Neural progenitor cell (in vitro differentiated cells): Measurements from ENCODE around the gene PIP5K1B. TPM values are rescaled to one million over a fixed set of nuclear protein-coding genes. Genes with fewer than 3 reads are reported as not detected.
A peak's percentile ranks its signal among the peaks of the same experiment; 100 is the strongest.

Experiments used
- DNase-seq: peaks from one replicate; pipeline ENCODE4 v3.0.0-alpha.2; 2016; ENCODE audit warnings: low spot score
- H2AFZ ChIP-seq: fragments of 200-600 bp; sonication (generic); replicated peaks from 2 replicates; pipeline ENCODE4 v1.6.1; 2016; ENCODE audit warnings: antibody characterized with exemption
- H3F3A ChIP-seq: fragments of 200-600 bp; sonication (generic); 2 replicates; pipeline ENCODE4 v1.6.1; 2016; ENCODE audit warnings: antibody characterized with exemption, low read depth
- H3K27ac ChIP-seq: fragments of 200-600 bp; sonication (generic); 2 replicates; pipeline ENCODE4 v1.5.1; 2016; ENCODE audit warnings: mild to moderate bottlenecking
- H3K27me3 ChIP-seq: fragments of 200-600 bp; sonication (generic); 2 replicates; pipeline ENCODE4 v1.6.1; 2016; ENCODE audit warnings: mild to moderate bottlenecking, moderate library complexity
- H3K36me3 ChIP-seq: fragments of 200-600 bp; sonication (generic); 2 replicates; pipeline ENCODE4 v1.5.1; 2016
- H3K4me1 ChIP-seq: fragments of 200-600 bp; sonication (generic); 2 replicates; pipeline ENCODE4 v1.6.1; 2016; ENCODE audit warnings: mixed run types
- H3K4me2 ChIP-seq: fragments of 200-600 bp; sonication (generic); 2 replicates; pipeline ENCODE4 v1.6.1; 2016
- H3K4me3 ChIP-seq: fragments of 200-600 bp; sonication (generic); 2 replicates; pipeline ENCODE4 v1.5.1; 2016
- H3K79me2 ChIP-seq: fragments of 200-600 bp; sonication (generic); 2 replicates; pipeline ENCODE4 v1.6.1; 2016; ENCODE audit warnings: low read depth
- H3K9ac ChIP-seq: fragments of 200-600 bp; sonication (generic); 2 replicates; pipeline ENCODE4 v1.6.1; 2016
- H3K9me3 ChIP-seq: fragments of 200-600 bp; sonication (generic); 2 replicates; pipeline ENCODE4 v1.5.1; 2016; ENCODE audit warnings: low read depth
- H4K20me1 ChIP-seq: fragments of 200-600 bp; sonication (generic); 2 replicates; pipeline ENCODE4 v1.6.1; 2016; ENCODE audit warnings: low read depth
- H3K27ac Mint-ChIP-seq: 3 replicates; pipeline ENCODE4 v1.8.0; 2021; ENCODE audit warnings: mixed read lengths
- H3K27me3 Mint-ChIP-seq: 2 replicates; pipeline ENCODE4 v1.8.0; 2022; ENCODE audit warnings: low read depth, mild to moderate bottlenecking, inconsistent platforms, moderate library complexity, mixed read lengths; ENCODE audit not compliant: insufficient read depth
- H3K36me3 Mint-ChIP-seq: 3 replicates; pipeline ENCODE4 v1.8.0; 2021; ENCODE audit warnings: mixed read lengths
- H3K4me1 Mint-ChIP-seq: 3 replicates; pipeline ENCODE4 v1.8.0; 2021; ENCODE audit warnings: mixed read lengths
- H3K4me3 Mint-ChIP-seq: 3 replicates; pipeline ENCODE4 v1.8.0; 2021; ENCODE audit warnings: mild to moderate bottlenecking, moderate library complexity, mixed read lengths
- H3K9me3 Mint-ChIP-seq: 3 replicates; pipeline ENCODE4 v1.8.0; 2020; ENCODE audit warnings: mixed read lengths
- CTCF ChIP-seq: fragments of 200-600 bp; sonication (generic); IDR thresholded peaks from 2 replicates; pipeline ENCODE4 v1.5.1; 2017; ENCODE audit warnings: antibody characterized with exemption, mild to moderate bottlenecking
- EZH2 ChIP-seq: fragments of 200-600 bp; sonication (generic); IDR thresholded peaks from 2 replicates; pipeline ENCODE4 v1.6.1; 2017; ENCODE audit warnings: antibody characterized with exemption, mild to moderate bottlenecking, moderate library complexity
- EZH2phosphoT487 ChIP-seq: fragments of 200-600 bp; sonication (generic); IDR thresholded peaks from 2 replicates; pipeline ENCODE4 v1.6.1; 2017; ENCODE audit warnings: antibody characterized with exemption
- total RNA-seq: library from RNA; depleted of rRNA; stranded (reverse); fragments of >200 nt; gene quantifications from 2 replicates; pipeline ENCODE4 v1.2.3, GENCODE V29; 2015; ENCODE audit warnings: low replicate concordance

Gene PIP5K1B
- total RNA-seq, 1 donor from 2014 or later = 3.2 TPM

- Histone ChIP-seq H3K4me3 (no peak overlapping the region), H3F3A (no peaks in the 10 kb centered on the region), H4K20me1 (no peaks in the 10 kb centered on the region), H3K9ac (no peak overlapping the region), H3K4me1 (peaks cover 12% of the 10 kb centered on the region), H3K36me3 (no peaks in the 10 kb centered on the region), H3K79me2 (no peaks in the 10 kb centered on the region), H3K9me3 (no peaks in the 10 kb centered on the region), H3K4me2 (no peak overlapping the region), H2AFZ (peak overlapping the region; percentile 87), H3K27me3 (no peaks in the 10 kb centered on the region), H3K27ac (no peak overlapping the region)
- Mint-ChIP-seq H3K36me3 (peaks cover 14% of the 10 kb centered on the region), H3K9me3 (peaks cover 14% of the 10 kb centered on the region), H3K4me1 (peaks cover 14% of the 10 kb centered on the region), H3K4me3 (no peak overlapping the region), H3K27me3 (no peaks in the 10 kb centered on the region), H3K27ac (peak overlapping the region; percentile 46)
- TF ChIP-seq EZH2 = no peak
- no peak for TF ChIP-seq CTCF
- TF ChIP-seq EZH2phosphoT487 = no peak
- no peak for DNase-seq
Observed at GRCh38 chr9:68979538-68980314, 274.7 kb downstream of the PIP5K1B start.

DNA sequence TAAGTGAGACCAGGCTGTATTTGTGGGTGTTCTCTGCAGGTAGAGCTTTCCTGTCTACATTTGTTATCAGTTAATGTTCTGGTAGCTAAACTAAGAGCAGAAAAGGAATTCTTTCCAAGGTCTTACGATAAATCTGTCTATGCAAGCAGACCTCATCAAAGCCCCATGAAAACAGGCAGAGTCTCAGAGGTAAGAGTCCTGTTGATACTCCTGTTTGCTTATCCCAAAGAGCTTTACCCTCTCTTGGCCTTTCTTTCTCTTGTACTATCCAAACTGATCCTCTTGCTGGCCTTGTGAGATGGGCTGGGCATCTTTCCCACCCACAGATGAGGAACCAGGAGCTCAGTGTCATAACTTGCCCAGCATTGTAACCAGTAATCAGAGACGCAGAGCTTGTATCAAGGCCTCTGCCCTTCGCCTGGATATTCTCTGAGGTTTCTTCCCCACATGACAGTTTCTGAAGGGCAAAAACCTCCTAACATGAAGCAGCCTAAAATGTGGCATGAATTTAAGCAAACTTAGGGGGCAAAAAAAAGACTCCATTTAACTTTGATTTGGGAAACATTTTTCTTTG lies 275.4 kb downstream of the PIP5K1B start:
- H3K27me3 Mint-ChIP-seq = no peaks in the 10 kb centered on the region
- H3K27ac Mint-ChIP-seq = no peak overlapping the region
- H3K4me3 Mint-ChIP-seq = no peak overlapping the region
- H3F3A ChIP-seq = no peaks in the 10 kb centered on the region
- peaks cover 14% of the 10 kb centered on the region for H3K9me3 Mint-ChIP-seq
- H3K36me3 ChIP-seq = no peaks in the 10 kb centered on the region
- H3K4me3 ChIP-seq = no peak overlapping the region
- no peaks in the 10 kb centered on the region for H3K27me3 ChIP-seq
- no peak overlapping the region for H3K9ac ChIP-seq
- no peak overlapping the region for H3K27ac ChIP-seq
- DNase-seq = no peak
- no peaks in the 10 kb centered on the region for H4K20me1 ChIP-seq
- TF ChIP-seq CTCF = no peak
- TF ChIP-seq EZH2phosphoT487 = no peak
- no peak for TF ChIP-seq EZH2
- H2AFZ ChIP-seq = peak overlapping the region; percentile 87
- H3K4me1 ChIP-seq = peaks cover 12% of the 10 kb centered on the region
- H3K79me2 ChIP-seq = no peaks in the 10 kb centered on the region
- H3K36me3 Mint-ChIP-seq = peaks cover 14% of the 10 kb centered on the region
- no peaks in the 10 kb centered on the region for H3K9me3 ChIP-seq
- H3K4me1 Mint-ChIP-seq = peaks cover 14% of the 10 kb centered on the region
- no peak overlapping the region for H3K4me2 ChIP-seq

DNA sequence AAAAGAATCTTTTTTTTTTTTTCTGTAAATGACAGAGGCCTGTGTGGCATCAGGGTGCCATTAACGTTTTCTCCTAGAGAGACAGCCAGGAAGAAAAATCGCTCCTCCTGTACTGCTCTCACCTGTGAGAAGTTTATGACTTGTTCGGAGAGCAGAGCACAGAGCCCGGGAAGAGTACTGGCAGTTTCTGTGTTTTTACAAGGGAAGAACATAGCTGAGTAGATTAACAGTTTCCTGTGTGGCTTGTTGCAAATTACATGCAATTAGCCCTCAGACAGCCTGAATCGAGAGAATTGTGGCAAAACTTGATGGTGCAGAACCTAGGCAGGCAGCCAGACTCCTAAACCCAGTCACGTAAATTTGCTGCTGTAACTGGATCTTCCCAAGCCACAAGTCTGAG lies 276.7 kb downstream of the PIP5K1B start:
- no peaks in the 10 kb centered on the region for H3F3A ChIP-seq
- no peak overlapping the region for H3K4me3 Mint-ChIP-seq
- peak overlapping the region; percentile 77 for H2AFZ ChIP-seq
- H3K36me3 Mint-ChIP-seq = peaks cover 4% of the 10 kb centered on the region
- peaks cover 14% of the 10 kb centered on the region for H3K4me1 Mint-ChIP-seq
- peaks cover 2% of the 10 kb centered on the region for H3K9me3 Mint-ChIP-seq
- H3K4me2 ChIP-seq = no peak overlapping the region
- peak overlapping the region; percentile 18 for H3K27ac ChIP-seq
- no peak overlapping the region for H3K27ac Mint-ChIP-seq
- H3K9ac ChIP-seq = no peak overlapping the region
- H3K9me3 ChIP-seq = no peaks in the 10 kb centered on the region
- no peaks in the 10 kb centered on the region for H3K36me3 ChIP-seq
- TF ChIP-seq CTCF (no peak), EZH2phosphoT487 (no peak), EZH2 (no peak)
- no peak overlapping the region for H3K4me3 ChIP-seq
- no peaks in the 10 kb centered on the region for H3K27me3 ChIP-seq
- H3K79me2 ChIP-seq = no peaks in the 10 kb centered on the region
- no peaks in the 10 kb centered on the region for H3K27me3 Mint-ChIP-seq
- H3K4me1 ChIP-seq = peaks cover 12% of the 10 kb centered on the region
- no peak for DNase-seq
- H4K20me1 ChIP-seq = no peaks in the 10 kb centered on the region
